Endothelial cell of umbilical vein (primary cell): ENCODE data around the gene MFAP1.
A peak's percentile ranks its signal among the peaks of the same experiment; 100 is the strongest.

ENCODE experiments used
- EZH2 ChIP-seq: IDR thresholded peaks from 2 replicates; pipeline ENCODE4 v1.6.1; 2012; ENCODE audit warnings: borderline replicate concordance, low read depth, mild to moderate bottlenecking, moderate library complexity, low read length, inconsistent platforms; ENCODE audit not compliant: severe bottlenecking
- GATA2 ChIP-seq: IDR thresholded peaks from 2 replicates; pipeline ENCODE4 v1.7.0; 2011; ENCODE audit warnings: low read depth, mild to moderate bottlenecking, moderate library complexity, mixed read lengths, low read length; ENCODE audit not compliant: insufficient read length, insufficient read depth
- JUN ChIP-seq: IDR thresholded peaks from 2 replicates; pipeline ENCODE4 v1.6.1; 2011; ENCODE audit warnings: borderline replicate concordance, low read depth; ENCODE audit not compliant: insufficient read length, insufficient read depth
- POLR2A ChIP-seq: IDR thresholded peaks from 2 replicates; pipeline ENCODE4 v1.6.1; 2012; ENCODE audit warnings: low read depth, mild to moderate bottlenecking, control low read depth, low read length
- POLR2AphosphoS5 ChIP-seq: IDR thresholded peaks from 2 replicates; pipeline ENCODE4 v1.6.1; 2012; ENCODE audit warnings: low read depth, mild to moderate bottlenecking, control low read depth, low read length, moderate library complexity; ENCODE audit not compliant: insufficient read depth
- TF ChIP-seq, protein P1 (sequence below), 2 donors: IDR thresholded peaks; 1 replicate in 1 of 2; 2 replicates in 1 of 2; pipeline ENCODE4 v1.5.1; 2011; ENCODE audit warnings: low read length in 2 of 2, mild to moderate bottlenecking in 2 of 2, moderate library complexity in 2 of 2, control low read depth in 1 of 2, inconsistent platforms in 1 of 2, low read depth in 1 of 2; ENCODE audit not compliant: insufficient read depth in 1 of 2; ENCODE audit errors: extremely low read depth in 1 of 2
- TF ChIP-seq, protein P2 (sequence below): IDR thresholded peaks from 2 replicates; pipeline ENCODE4 v1.6.1; 2011; ENCODE audit not compliant: insufficient read depth, insufficient read length

DNA sequence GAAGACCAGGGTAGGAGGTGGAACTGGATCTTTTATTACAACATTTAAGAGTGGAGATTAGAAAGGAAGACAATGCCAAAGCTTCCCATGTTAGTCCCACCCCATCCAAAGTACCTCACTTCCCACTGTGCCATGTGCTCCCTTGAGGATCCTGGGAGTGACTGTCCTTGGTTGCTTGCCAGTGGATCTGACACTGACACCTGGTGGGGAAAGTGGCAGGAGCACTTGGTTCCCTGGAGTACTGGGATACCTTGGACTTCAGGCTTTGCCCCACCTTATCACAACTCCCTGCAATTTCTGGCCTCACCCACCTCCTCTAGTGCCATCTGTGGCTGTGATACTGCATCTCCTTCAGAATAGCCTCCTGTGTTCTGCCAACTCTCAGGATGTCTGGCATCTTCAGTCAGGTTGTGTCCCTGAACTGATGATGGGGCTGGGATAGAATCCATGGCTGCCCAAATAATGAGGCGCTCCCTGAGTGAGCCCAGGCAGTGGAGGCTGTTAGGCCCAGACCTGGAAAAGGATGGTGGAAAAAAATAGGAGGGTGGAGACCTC lies 49.0 kb downstream of the MFAP1 start:
- TF ChIP-seq POLR2AphosphoS5 (no peak), POLR2A (no peak), JUN (no peak), GATA2 (no peak), EZH2 (no peak)
- TF ChIP-seq, protein P1, sequence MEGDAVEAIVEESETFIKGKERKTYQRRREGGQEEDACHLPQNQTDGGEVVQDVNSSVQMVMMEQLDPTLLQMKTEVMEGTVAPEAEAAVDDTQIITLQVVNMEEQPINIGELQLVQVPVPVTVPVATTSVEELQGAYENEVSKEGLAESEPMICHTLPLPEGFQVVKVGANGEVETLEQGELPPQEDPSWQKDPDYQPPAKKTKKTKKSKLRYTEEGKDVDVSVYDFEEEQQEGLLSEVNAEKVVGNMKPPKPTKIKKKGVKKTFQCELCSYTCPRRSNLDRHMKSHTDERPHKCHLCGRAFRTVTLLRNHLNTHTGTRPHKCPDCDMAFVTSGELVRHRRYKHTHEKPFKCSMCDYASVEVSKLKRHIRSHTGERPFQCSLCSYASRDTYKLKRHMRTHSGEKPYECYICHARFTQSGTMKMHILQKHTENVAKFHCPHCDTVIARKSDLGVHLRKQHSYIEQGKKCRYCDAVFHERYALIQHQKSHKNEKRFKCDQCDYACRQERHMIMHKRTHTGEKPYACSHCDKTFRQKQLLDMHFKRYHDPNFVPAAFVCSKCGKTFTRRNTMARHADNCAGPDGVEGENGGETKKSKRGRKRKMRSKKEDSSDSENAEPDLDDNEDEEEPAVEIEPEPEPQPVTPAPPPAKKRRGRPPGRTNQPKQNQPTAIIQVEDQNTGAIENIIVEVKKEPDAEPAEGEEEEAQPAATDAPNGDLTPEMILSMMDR (IDR thresholded peaks at IDR 0.05; ENCODE audit: extremely low read depth in 1 of 2, insufficient read depth in 1 of 2, low read depth in 1 of 2, low read length in 2 of 2) = peak; percentile 14 to 33
- TF ChIP-seq, protein P2, sequence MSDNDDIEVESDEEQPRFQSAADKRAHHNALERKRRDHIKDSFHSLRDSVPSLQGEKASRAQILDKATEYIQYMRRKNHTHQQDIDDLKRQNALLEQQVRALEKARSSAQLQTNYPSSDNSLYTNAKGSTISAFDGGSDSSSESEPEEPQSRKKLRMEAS = no peak
